Heart left ventricle (tissue), 16 donors: ENCODE results near the gene BET1. TPM values are rescaled to one million over a fixed set of nuclear protein-coding genes. Genes with fewer than 3 reads are reported as not detected.

Experiments used
- ATAC-seq, 4 donors: fragments of 200-7000 bp; cut with Tn5 transposase; one replicate each; pipeline ENCODE4 v1.9.1; 2020 to 2022; ENCODE audit warnings: moderate library complexity in 4 of 4, mild to moderate bottlenecking in 3 of 4, moderate number of reproducible peaks in 1 of 4
- DNase-seq, 5 donors: peaks; one replicate each; pipeline ENCODE4 v3.0.0-alpha.2; 2020
- H3K27ac ChIP-seq, 12 donors: fragments of 200-600 bp; sonication (generic) in 4 of 12; one replicate each; pipeline versions ENCODE4 v1.5.0 to v1.8.0; 2016 to 2022; ENCODE audit warnings: mild to moderate bottlenecking in 2 of 12
- H3K27me3 ChIP-seq, 9 donors: fragments of 200-600 bp; sonication (generic) in 2 of 9; one replicate each; pipeline versions ENCODE4 v1.5.1 to v1.8.0; 2016 to 2022; ENCODE audit warnings: mild to moderate bottlenecking in 3 of 9
- H3K36me3 ChIP-seq, 9 donors: fragments of 200-600 bp; sonication (generic) in 2 of 9; one replicate each; pipeline versions ENCODE4 v1.5.0 to v1.8.0; 2018 to 2022; ENCODE audit warnings: mild to moderate bottlenecking in 2 of 9
- H3K4me1 ChIP-seq, 12 donors: fragments of 200-600 bp; sonication (generic) in 4 of 12; one replicate each; pipeline versions ENCODE4 v1.5.0 to v1.8.0; 2016 to 2022; ENCODE audit warnings: mild to moderate bottlenecking in 3 of 12
- H3K4me3 ChIP-seq, 12 donors: fragments of 200-600 bp; sonication (generic) in 4 of 12; one replicate each; pipeline versions ENCODE4 v1.5.0 to v1.8.0; 2017 to 2022; ENCODE audit warnings: mild to moderate bottlenecking in 9 of 12, moderate library complexity in 4 of 12
- H3K9me3 ChIP-seq, 12 donors: fragments of 200-600 bp; sonication (generic) in 4 of 12; one replicate each; pipeline versions ENCODE4 v1.5.0 to v1.8.0; 2016 to 2022; ENCODE audit warnings: mild to moderate bottlenecking in 1 of 12
- CTCF ChIP-seq, 12 donors: fragments of 200-600 bp; sonication (generic) in 4 of 12; IDR thresholded peaks; one replicate each; pipeline versions ENCODE4 v1.5.0 to v1.8.0; 2018 to 2022; ENCODE audit warnings: antibody characterized with exemption in 12 of 12, mild to moderate bottlenecking in 5 of 12
- POLR2A ChIP-seq, 2 donors: fragments of 450-650 bp; IDR thresholded peaks; one replicate each; pipeline ENCODE4 v1.6.1; 2017; ENCODE audit warnings: antibody characterized with exemption in 2 of 2, mild to moderate bottlenecking in 2 of 2, moderate library complexity in 2 of 2
- WGBS, 4 donors: extraction: QIAGEN DNeasy Blood & Tissue Kit in 2 of 4; methylation state at CpG; one replicate each; pipeline versions ENCODE4 v1.1.5 to v1.1.7; 2013 to 2018; 5-methylcytosine and 5-hydroxymethylcytosine counted together
- intact Hi-C, 10 donors: fragments of 100-400 bp; cut with DNase I; formaldehyde crosslinking; loops; one replicate each; pipeline versions ENCODE4 v1.11.1 to v1.14.2; 2022
- polyA plus RNA-seq, 2 donors: library from polyadenylated mRNA; stranded (reverse); fragments of 200-250 nt; gene quantifications; one replicate each; pipeline ENCODE4 v1.2.3, GENCODE V29; 2013
- total RNA-seq, 9 donors: library from RNA; depleted of rRNA in 2 of 9; stranded (reverse); fragments of >200 nt in 2 of 9; fragmentation: NEBNext Ultra II Directional in 3 of 9; extraction: Animal tissue kit (Norgen Biotek cat#: 25700) in 3 of 9; gene quantifications; one replicate each; pipeline versions ENCODE4 v1.1.0 to v1.2.4, GENCODE V29; 2016 to 2023
- donor health status: ischemic (EF 13 %, LVEDD 7.1; RV severe dilation, severe dysfunction).
- donor health status: healthy with polysubstance abuse.
- donor health status: DM: no; HTN: yes; CAD: no.
- donor health status: DM: no; HTN: no; CAD: no.
- donor health status: ischemic (EF 25% LVEDD 6.9; RV normal size, moderate dysfunction).
- donor health status: ischemic (EF 25% LVEDD 5.7; RV mildly dilated, moderate dysfunction).
- donor health status: healthy.
- donor health status: DM: yes; HTN: yes; CAD: no.
- donor health status: ischemic (EF 35%, LVEDD 5.7; RV mildly dilated, moderate dysfunction).
- donor health status: nonischemic (EF 11% LVEDD 7.7; RV severe dilation, severe dysfunction).
- donor health status: DM: yes; HTN: yes; CAD: no.
- donor health status: PGD.
- donor health status: ischemic (EF 29% LVEDD 5.4; RV normal size, mild dysfunction).
- donor health status: nonischemic (EF 23%, LVEDD 6.1; RV moderate dilation, normal function).

The BET1 gene
- total and polyA plus RNA-seq, 11 donors = 8.1 to 16.5 (median 12.1) TPM

GRCh38 chr7:94050046-94050445 lies 45.9 kb upstream of the BET1 start:
- intact Hi-C loops = no loop called here
- ATAC-seq (peak in 1 of 4 donors; percentile 33), DNase-seq (no peak)
- WGBS, 4 donors = 77 to 91% (median 85%) methylated on average over 4 of the region's 4 CpGs
- Histone ChIP-seq H3K27ac (no peak overlapping the region), H3K4me3 (no peak overlapping the region), H3K4me1 (peaks cover 0 to 6% (median 0%) of the 10 kb centered on the region in 12 donors), H3K9me3 (no peaks in the 10 kb centered on the region), H3K27me3 (no peaks in the 10 kb centered on the region), H3K36me3 (no peaks in the 10 kb centered on the region)
- TF ChIP-seq CTCF (IDR thresholded peaks at IDR 0.05) = no peak
- TF ChIP-seq POLR2A (IDR thresholded peaks at IDR 0.05) = no peak

- TF ChIP-seq CTCF (IDR thresholded peaks at IDR 0.05) (no peak), POLR2A (IDR thresholded peaks at IDR 0.05) (no peak)
- 64 to 71% (median 65%) methylated on average over 5 of the region's 5 CpGs for WGBS, 4 donors
- ATAC-seq (no peak), DNase-seq (no peak)
- intact Hi-C loops = no loop called here
- peaks cover 0 to 6% (median 0%) of the 10 kb centered on the region in 12 donors for H3K4me1 ChIP-seq
- H3K36me3 ChIP-seq = no peaks in the 10 kb centered on the region
- H3K4me3 ChIP-seq = no peak overlapping the region
- H3K9me3 ChIP-seq = no peaks in the 10 kb centered on the region
- H3K27ac ChIP-seq = no peak overlapping the region
- H3K27me3 ChIP-seq = no peaks in the 10 kb centered on the region
Observed at GRCh38 chr7:94049615-94050014, 45.5 kb upstream of the BET1 start.

GRCh38 chr7:94048755-94049154 lies 44.6 kb upstream of the BET1 start:
- no peaks in the 10 kb centered on the region for H3K27me3 ChIP-seq
- H3K9me3 ChIP-seq = no peaks in the 10 kb centered on the region
- no peak for TF ChIP-seq POLR2A (IDR thresholded peaks at IDR 0.05)
- TF ChIP-seq CTCF (IDR thresholded peaks at IDR 0.05) = no peak
- 93 to 97% (median 96%) methylated on average over 2 of the region's 2 CpGs for WGBS, 4 donors
- H3K27ac ChIP-seq = no peak overlapping the region
- DNase-seq (no peak), ATAC-seq (no peak)
- no peaks in the 10 kb centered on the region for H3K36me3 ChIP-seq
- intact Hi-C loops = no loop called here
- H3K4me1 ChIP-seq = peaks cover 0 to 6% (median 0%) of the 10 kb centered on the region in 12 donors
- H3K4me3 ChIP-seq = no peak overlapping the region

- no peaks in the 10 kb centered on the region for H3K27me3 ChIP-seq
- ATAC-seq (no peak), DNase-seq (no peak)
- no peak overlapping the region for H3K27ac ChIP-seq
- no peak overlapping the region for H3K4me3 ChIP-seq
- peaks cover 0 to 6% (median 0%) of the 10 kb centered on the region in 12 donors for H3K4me1 ChIP-seq
- no peaks in the 10 kb centered on the region for H3K9me3 ChIP-seq
- TF ChIP-seq POLR2A (IDR thresholded peaks at IDR 0.05) (no peak), CTCF (IDR thresholded peaks at IDR 0.05) (no peak)
- 94 to 100% (median 99%) methylated on average over 1 of the region's 1 CpG for whole genome bisulfite sequencing, 4 donors
- intact Hi-C loops = no loop called here
- no peaks in the 10 kb centered on the region for H3K36me3 ChIP-seq
Observed at GRCh38 chr7:94047956-94048355, 43.8 kb upstream of the BET1 start.
